Transverse colon (tissue), 3 donors: ENCODE results near the gene SLC38A10.

Experiments used
- POLR2A ChIP-seq: fragments of 450-650 bp; IDR thresholded peaks from one replicate; pipeline ENCODE4 v1.6.1; 2016; ENCODE audit warnings: antibody characterized with exemption, mild to moderate bottlenecking, moderate library complexity
- TF ChIP-seq, protein P1 (sequence below), 5 experiments: fragments of 200-600 bp in 3 of 5; fragments of 450-650 bp in 2 of 5; sonication (generic) in 3 of 5; IDR thresholded peaks; 1 replicate in 2 of 5; 2 replicates in 3 of 5; pipeline ENCODE4 v1.5.1; 2016 to 2017; ENCODE audit warnings: antibody characterized with exemption in 5 of 5, inconsistent platforms in 3 of 5, mild to moderate bottlenecking in 2 of 5, moderate library complexity in 1 of 5

DNA sequence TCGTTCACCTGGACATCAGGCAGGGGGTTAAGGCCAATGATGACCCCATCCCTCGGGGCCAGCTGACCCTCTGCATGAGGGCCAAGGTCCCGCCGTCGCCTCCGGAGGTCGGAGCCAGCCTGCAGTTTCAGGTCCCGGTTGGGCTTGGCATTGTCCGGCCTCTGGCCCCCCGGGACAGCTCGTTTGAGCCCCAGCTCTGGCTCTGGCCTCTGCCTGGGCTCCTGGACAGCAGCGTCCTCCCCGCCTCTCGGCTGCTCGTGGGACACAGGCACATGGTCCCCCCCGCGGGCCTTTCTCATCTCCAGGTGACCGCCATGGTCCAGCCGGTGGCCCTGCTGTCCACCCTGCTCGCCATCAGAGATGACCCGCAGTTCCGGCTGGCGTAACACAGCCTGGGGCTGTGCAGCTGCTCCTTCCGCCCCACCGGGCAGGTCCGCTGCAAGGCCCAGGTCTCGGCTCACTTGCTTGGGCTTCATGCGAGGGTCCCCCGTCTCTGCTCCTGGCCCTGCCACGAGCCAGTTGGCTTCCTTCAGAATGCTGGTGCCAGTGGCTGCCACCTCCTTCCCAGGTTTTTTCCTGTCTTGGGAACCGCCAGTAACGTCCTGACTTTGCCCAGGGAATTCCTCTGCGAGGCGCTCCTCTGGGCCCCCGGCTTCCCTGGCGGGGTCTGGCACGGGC is 49.3 kb downstream of the SLC38A10 start:
- TF ChIP-seq POLR2A: no peak
- TF ChIP-seq, protein P1, sequence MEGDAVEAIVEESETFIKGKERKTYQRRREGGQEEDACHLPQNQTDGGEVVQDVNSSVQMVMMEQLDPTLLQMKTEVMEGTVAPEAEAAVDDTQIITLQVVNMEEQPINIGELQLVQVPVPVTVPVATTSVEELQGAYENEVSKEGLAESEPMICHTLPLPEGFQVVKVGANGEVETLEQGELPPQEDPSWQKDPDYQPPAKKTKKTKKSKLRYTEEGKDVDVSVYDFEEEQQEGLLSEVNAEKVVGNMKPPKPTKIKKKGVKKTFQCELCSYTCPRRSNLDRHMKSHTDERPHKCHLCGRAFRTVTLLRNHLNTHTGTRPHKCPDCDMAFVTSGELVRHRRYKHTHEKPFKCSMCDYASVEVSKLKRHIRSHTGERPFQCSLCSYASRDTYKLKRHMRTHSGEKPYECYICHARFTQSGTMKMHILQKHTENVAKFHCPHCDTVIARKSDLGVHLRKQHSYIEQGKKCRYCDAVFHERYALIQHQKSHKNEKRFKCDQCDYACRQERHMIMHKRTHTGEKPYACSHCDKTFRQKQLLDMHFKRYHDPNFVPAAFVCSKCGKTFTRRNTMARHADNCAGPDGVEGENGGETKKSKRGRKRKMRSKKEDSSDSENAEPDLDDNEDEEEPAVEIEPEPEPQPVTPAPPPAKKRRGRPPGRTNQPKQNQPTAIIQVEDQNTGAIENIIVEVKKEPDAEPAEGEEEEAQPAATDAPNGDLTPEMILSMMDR (IDR thresholded peaks at IDR 0.05): no peak
